GM23338 (cell line): ENCODE measurements around the gene UBE2E2. TPM values are rescaled to one million over a fixed set of nuclear protein-coding genes. Genes with fewer than 3 reads are reported as not detected.

ENCODE experiments used
- ATAC-seq: fragments of 200-7000 bp; cut with Tn5 transposase; 3 replicates; pipeline ENCODE4 v1.9.1; 2020
- DNase-seq: peaks from one replicate; pipeline ENCODE4 v3.0.0-alpha.2; 2015; ENCODE audit warnings: low spot score
- H2AFZ ChIP-seq: fragments of 200-600 bp; sonication (generic); 2 replicates; pipeline ENCODE4 v1.8.0; 2016; ENCODE audit warnings: antibody characterized with exemption, mild to moderate bottlenecking, moderate library complexity
- H3F3A ChIP-seq: fragments of 200-600 bp; sonication (generic); replicated peaks from 2 replicates; pipeline ENCODE4 v1.8.0; 2017; ENCODE audit warnings: antibody characterized with exemption, mixed run types, low read depth
- H3K27ac ChIP-seq: fragments of 200-600 bp; sonication (generic); 2 replicates; pipeline ENCODE4 v1.6.1; 2016; ENCODE audit warnings: low read depth
- H3K27me3 ChIP-seq: fragments of 200-600 bp; sonication (generic); 2 replicates; pipeline ENCODE4 v1.8.0; 2016; ENCODE audit warnings: mild to moderate bottlenecking, mixed run types, moderate library complexity; ENCODE audit not compliant: insufficient read depth
- H3K36me3 ChIP-seq: fragments of 200-600 bp; sonication (generic); 2 replicates; pipeline ENCODE4 v1.8.0; 2016; ENCODE audit warnings: mild to moderate bottlenecking; ENCODE audit not compliant: insufficient read depth
- H3K4me1 ChIP-seq: fragments of 200-600 bp; sonication (generic); 2 replicates; pipeline ENCODE4 v1.8.0; 2016; ENCODE audit warnings: mild to moderate bottlenecking, moderate library complexity; ENCODE audit not compliant: insufficient read depth
- H3K4me2 ChIP-seq: fragments of 200-600 bp; sonication (generic); 2 replicates; pipeline ENCODE4 v1.7.1; 2017; ENCODE audit warnings: mixed run types
- H3K4me3 ChIP-seq: fragments of 200-600 bp; sonication (generic); 2 replicates; pipeline ENCODE4 v1.6.1; 2016; ENCODE audit warnings: mixed run types
- H3K79me2 ChIP-seq: fragments of 200-600 bp; sonication (generic); replicated peaks from 2 replicates; pipeline ENCODE4 v1.8.0; 2017; ENCODE audit warnings: mild to moderate bottlenecking; ENCODE audit not compliant: insufficient read depth
- H3K9me2 ChIP-seq: fragments of 200-600 bp; sonication (generic); 2 replicates; pipeline ENCODE4 v1.8.0; 2017; ENCODE audit not compliant: insufficient read depth
- H4K20me1 ChIP-seq: fragments of 200-600 bp; sonication (generic); replicated peaks from 2 replicates; pipeline ENCODE4 v1.8.0; 2017; ENCODE audit warnings: mild to moderate bottlenecking; ENCODE audit not compliant: insufficient read depth
- H3K27ac Mint-ChIP-seq: 2 replicates; pipeline ENCODE4 v1.8.0; 2020; ENCODE audit warnings: inconsistent platforms, mild to moderate bottlenecking, moderate library complexity, mixed read lengths
- H3K27me3 Mint-ChIP-seq: 3 replicates; pipeline ENCODE4 v1.8.0; 2022; ENCODE audit warnings: low read depth, mild to moderate bottlenecking, moderate library complexity, mixed read lengths, inconsistent platforms; ENCODE audit not compliant: insufficient read depth, poor library complexity
- H3K36me3 Mint-ChIP-seq: 3 replicates; pipeline ENCODE4 v1.8.0; 2021; ENCODE audit warnings: low read depth, mild to moderate bottlenecking, inconsistent platforms, moderate library complexity, mixed read lengths
- H3K4me1 Mint-ChIP-seq: 3 replicates; pipeline ENCODE4 v1.8.0; 2020; ENCODE audit warnings: mild to moderate bottlenecking, inconsistent platforms, mixed read lengths
- H3K4me3 Mint-ChIP-seq: 3 replicates; pipeline ENCODE4 v1.8.0; 2021; ENCODE audit warnings: moderate library complexity, mild to moderate bottlenecking, inconsistent platforms, mixed read lengths
- H3K9me3 Mint-ChIP-seq: 3 replicates; pipeline ENCODE4 v1.8.0; 2020; ENCODE audit warnings: moderate library complexity, mild to moderate bottlenecking, inconsistent platforms, mixed read lengths
- CREB1 ChIP-seq: fragments of 250-450 bp; sonication (Bioruptor Pico); IDR thresholded peaks from 2 replicates; pipeline ENCODE4 v1.5.0; 2020; ENCODE audit warnings: low read depth, mild to moderate bottlenecking, moderate library complexity
- EZH2 ChIP-seq: fragments of 200-600 bp; sonication (generic); IDR thresholded peaks from one replicate; pipeline ENCODE4 v1.8.0; 2017; ENCODE audit warnings: antibody characterized with exemption, mild to moderate bottlenecking, low read depth; ENCODE audit not compliant: unreplicated experiment
- EZH2phosphoT487 ChIP-seq: fragments of 200-600 bp; sonication (generic); IDR thresholded peaks from one replicate; pipeline ENCODE4 v1.8.1; 2018; ENCODE audit warnings: antibody characterized with exemption; ENCODE audit not compliant: unreplicated experiment
- JUNB ChIP-seq: IDR thresholded peaks from one replicate; pipeline ENCODE4 v1.6.1; 2016; ENCODE audit warnings: antibody characterized with exemption; ENCODE audit not compliant: unreplicated experiment
- NANOG ChIP-seq: IDR thresholded peaks from 2 replicates; pipeline ENCODE4 v1.6.1; 2016; ENCODE audit warnings: antibody characterized with exemption, borderline replicate concordance
- POLR2AphosphoS5 ChIP-seq: IDR thresholded peaks from 2 replicates; pipeline ENCODE4 v1.6.1; 2016; ENCODE audit warnings: antibody characterized with exemption, low read depth
- STAT1 ChIP-seq: IDR thresholded peaks from one replicate; pipeline ENCODE4 v1.6.1; 2016; ENCODE audit warnings: antibody characterized with exemption; ENCODE audit not compliant: unreplicated experiment
- ZNF114 ChIP-seq: fragments of 250-450 bp; sonication (Bioruptor Pico); IDR thresholded peaks from 2 replicates; pipeline ENCODE4 v1.5.0; 2020; ENCODE audit warnings: mild to moderate bottlenecking, moderate library complexity
- ZNF331 ChIP-seq: fragments of 250-450 bp; sonication (Bioruptor Pico); IDR thresholded peaks from 2 replicates; pipeline ENCODE4 v1.5.0; 2020; ENCODE audit warnings: low read depth, mild to moderate bottlenecking, moderate library complexity
- ZNF462 ChIP-seq: fragments of 250-450 bp; sonication (Bioruptor Pico); IDR thresholded peaks from 2 replicates; pipeline ENCODE4 v1.5.0; 2020; ENCODE audit warnings: mild to moderate bottlenecking, moderate library complexity
- polyA plus RNA-seq: library from polyadenylated mRNA; unstranded; fragments of >200 nt; fragmentation: Nextera tagmentation; extraction: Ambion mirVana; gene quantifications from 2 replicates; pipeline ENCODE4 v1.2.1, GENCODE V29; 2016
- total RNA-seq: library from RNA; depleted of rRNA; stranded (reverse); fragments of >200 nt; shearing (Covaris generic); gene quantifications from 2 replicates; pipeline ENCODE4 v1.2.3, GENCODE V29; 2014
- TF ChIP-seq, protein P1 (sequence below), 2 experiments: fragments of 200-600 bp in 1 of 2; sonication (generic) in 1 of 2; conservative IDR thresholded peaks; 2 replicates each; pipeline versions ENCODE4 v1.5.1 to v1.6.1; 2016 to 2017; ENCODE audit warnings: antibody characterized with exemption in 2 of 2, low read depth in 2 of 2, mild to moderate bottlenecking in 2 of 2, moderate library complexity in 1 of 2
- TF ChIP-seq, protein P2 (sequence below): IDR thresholded peaks from one replicate; pipeline ENCODE4 v1.6.1; 2018; ENCODE audit warnings: antibody characterized with exemption; ENCODE audit not compliant: unreplicated experiment
- TF ChIP-seq, protein P3 (sequence below): IDR thresholded peaks from 2 replicates; pipeline ENCODE4 v1.6.1; 2016; ENCODE audit warnings: antibody characterized with exemption

UBE2E2 gene
- total and polyA plus RNA-seq, 2 experiments from 2014 or later, result 86.9 to 169 TPM

DNA sequence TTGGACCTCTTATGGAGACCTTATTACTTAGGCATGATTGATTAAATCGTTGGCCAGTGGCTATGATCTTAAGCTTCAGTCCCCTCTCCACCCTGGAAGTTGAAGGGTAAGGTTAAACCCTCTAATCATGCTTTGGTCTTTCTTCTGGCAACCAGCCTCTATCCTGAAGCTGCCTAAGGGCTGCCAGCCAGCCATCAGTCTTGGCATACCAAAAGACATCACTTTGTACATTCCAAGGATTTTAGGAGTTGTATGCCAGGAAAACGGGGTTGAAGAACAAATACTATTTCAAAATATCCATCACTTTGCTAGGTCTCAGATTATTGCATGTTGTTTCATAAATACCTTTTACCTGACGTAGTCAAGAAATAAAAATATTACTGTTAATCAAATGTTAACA is 28.9 kb downstream of the UBE2E2 start:
- peaks cover 29% of the 10 kb centered on the region for H3K4me1 Mint-ChIP-seq
- no peaks in the 10 kb centered on the region for H3K36me3 ChIP-seq
- DNase-seq, result no peak
- no peak overlapping the region for H3K4me3 Mint-ChIP-seq
- H3F3A ChIP-seq, result no peaks in the 10 kb centered on the region
- H3K9me3 Mint-ChIP-seq, result no peaks in the 10 kb centered on the region
- no peak overlapping the region for H3K4me3 ChIP-seq
- H3K27ac ChIP-seq, result no peak overlapping the region
- TF ChIP-seq ZNF462, result no peak
- no peak for TF ChIP-seq JUNB
- TF ChIP-seq POLR2AphosphoS5, result no peak
- TF ChIP-seq, protein P1, sequence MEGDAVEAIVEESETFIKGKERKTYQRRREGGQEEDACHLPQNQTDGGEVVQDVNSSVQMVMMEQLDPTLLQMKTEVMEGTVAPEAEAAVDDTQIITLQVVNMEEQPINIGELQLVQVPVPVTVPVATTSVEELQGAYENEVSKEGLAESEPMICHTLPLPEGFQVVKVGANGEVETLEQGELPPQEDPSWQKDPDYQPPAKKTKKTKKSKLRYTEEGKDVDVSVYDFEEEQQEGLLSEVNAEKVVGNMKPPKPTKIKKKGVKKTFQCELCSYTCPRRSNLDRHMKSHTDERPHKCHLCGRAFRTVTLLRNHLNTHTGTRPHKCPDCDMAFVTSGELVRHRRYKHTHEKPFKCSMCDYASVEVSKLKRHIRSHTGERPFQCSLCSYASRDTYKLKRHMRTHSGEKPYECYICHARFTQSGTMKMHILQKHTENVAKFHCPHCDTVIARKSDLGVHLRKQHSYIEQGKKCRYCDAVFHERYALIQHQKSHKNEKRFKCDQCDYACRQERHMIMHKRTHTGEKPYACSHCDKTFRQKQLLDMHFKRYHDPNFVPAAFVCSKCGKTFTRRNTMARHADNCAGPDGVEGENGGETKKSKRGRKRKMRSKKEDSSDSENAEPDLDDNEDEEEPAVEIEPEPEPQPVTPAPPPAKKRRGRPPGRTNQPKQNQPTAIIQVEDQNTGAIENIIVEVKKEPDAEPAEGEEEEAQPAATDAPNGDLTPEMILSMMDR (conservative IDR thresholded peaks at IDR 0.05; ENCODE audit: low read depth in 2 of 2), result no peak
- TF ChIP-seq ZNF114, result no peak
- TF ChIP-seq EZH2phosphoT487, result no peak
- no peak for TF ChIP-seq CREB1
- TF ChIP-seq EZH2, result no peak
- no peak for TF ChIP-seq ZNF331 (CRISPR knock-in tag)
- TF ChIP-seq NANOG, result no peak
- no peak for TF ChIP-seq STAT1
- TF ChIP-seq, protein P2, sequence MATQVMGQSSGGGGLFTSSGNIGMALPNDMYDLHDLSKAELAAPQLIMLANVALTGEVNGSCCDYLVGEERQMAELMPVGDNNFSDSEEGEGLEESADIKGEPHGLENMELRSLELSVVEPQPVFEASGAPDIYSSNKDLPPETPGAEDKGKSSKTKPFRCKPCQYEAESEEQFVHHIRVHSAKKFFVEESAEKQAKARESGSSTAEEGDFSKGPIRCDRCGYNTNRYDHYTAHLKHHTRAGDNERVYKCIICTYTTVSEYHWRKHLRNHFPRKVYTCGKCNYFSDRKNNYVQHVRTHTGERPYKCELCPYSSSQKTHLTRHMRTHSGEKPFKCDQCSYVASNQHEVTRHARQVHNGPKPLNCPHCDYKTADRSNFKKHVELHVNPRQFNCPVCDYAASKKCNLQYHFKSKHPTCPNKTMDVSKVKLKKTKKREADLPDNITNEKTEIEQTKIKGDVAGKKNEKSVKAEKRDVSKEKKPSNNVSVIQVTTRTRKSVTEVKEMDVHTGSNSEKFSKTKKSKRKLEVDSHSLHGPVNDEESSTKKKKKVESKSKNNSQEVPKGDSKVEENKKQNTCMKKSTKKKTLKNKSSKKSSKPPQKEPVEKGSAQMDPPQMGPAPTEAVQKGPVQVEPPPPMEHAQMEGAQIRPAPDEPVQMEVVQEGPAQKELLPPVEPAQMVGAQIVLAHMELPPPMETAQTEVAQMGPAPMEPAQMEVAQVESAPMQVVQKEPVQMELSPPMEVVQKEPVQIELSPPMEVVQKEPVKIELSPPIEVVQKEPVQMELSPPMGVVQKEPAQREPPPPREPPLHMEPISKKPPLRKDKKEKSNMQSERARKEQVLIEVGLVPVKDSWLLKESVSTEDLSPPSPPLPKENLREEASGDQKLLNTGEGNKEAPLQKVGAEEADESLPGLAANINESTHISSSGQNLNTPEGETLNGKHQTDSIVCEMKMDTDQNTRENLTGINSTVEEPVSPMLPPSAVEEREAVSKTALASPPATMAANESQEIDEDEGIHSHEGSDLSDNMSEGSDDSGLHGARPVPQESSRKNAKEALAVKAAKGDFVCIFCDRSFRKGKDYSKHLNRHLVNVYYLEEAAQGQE, result no peak
- TF ChIP-seq, protein P3, sequence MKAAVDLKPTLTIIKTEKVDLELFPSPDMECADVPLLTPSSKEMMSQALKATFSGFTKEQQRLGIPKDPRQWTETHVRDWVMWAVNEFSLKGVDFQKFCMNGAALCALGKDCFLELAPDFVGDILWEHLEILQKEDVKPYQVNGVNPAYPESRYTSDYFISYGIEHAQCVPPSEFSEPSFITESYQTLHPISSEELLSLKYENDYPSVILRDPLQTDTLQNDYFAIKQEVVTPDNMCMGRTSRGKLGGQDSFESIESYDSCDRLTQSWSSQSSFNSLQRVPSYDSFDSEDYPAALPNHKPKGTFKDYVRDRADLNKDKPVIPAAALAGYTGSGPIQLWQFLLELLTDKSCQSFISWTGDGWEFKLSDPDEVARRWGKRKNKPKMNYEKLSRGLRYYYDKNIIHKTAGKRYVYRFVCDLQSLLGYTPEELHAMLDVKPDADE, result no peak
- H3K36me3 Mint-ChIP-seq, result no peaks in the 10 kb centered on the region
- H3K9me2 ChIP-seq, result no peaks in the 10 kb centered on the region
- no peaks in the 10 kb centered on the region for H3K27me3 Mint-ChIP-seq
- H2AFZ ChIP-seq, result no peak overlapping the region
- H3K79me2 ChIP-seq, result peaks cover 96% of the 10 kb centered on the region
- H3K4me2 ChIP-seq, result no peak overlapping the region
- no peak for ATAC-seq
- H3K27ac Mint-ChIP-seq, result no peak overlapping the region
- no peaks in the 10 kb centered on the region for H3K27me3 ChIP-seq
- H4K20me1 ChIP-seq, result no peaks in the 10 kb centered on the region; the same call in 1 of the 2 replicates
- H3K4me1 ChIP-seq, result peaks cover 5% of the 10 kb centered on the region
